ENCODE data around the gene MMP25. TPM values are rescaled to one million over a fixed set of nuclear protein-coding genes. Genes with fewer than 3 reads are reported as not detected.

The MMP25 gene
- total and polyA plus RNA-seq, 10 of the 15 experiments (the other 5 are each of a cell fraction or from before 2014, with no cell fraction given), result 0.03 to 0.36 (median 0.13) TPM; not detected in 1

GRCh38 chr16:3065069-3065741 is 18.8 kb downstream of the MMP25 start, which contains the start of gene IL32 (continued):
- TF ChIP-seq FOS (IDR thresholded peaks at IDR 0.05; ENCODE audit: borderline replicate concordance, extremely low read depth, insufficient read length) (no peak), NR2C1 (IDR thresholded peaks at IDR 0.05) (no peak), RAD51 (IDR thresholded peaks at IDR 0.05) (no peak), TCF12 (IDR thresholded peaks at IDR 0.05; ENCODE audit: low read depth, low read length) (peak; percentile 86), IRF4 (IDR thresholded peaks at IDR 0.05; ENCODE audit: low read depth, low read length) (peak; percentile 47; the same call in 1 of the 2 replicates), NKRF (conservative IDR thresholded peaks at IDR 0.05) (0 out of 2 replicates have a peak, but pooled peaks have one; percentile 27), HDAC6 (IDR thresholded peaks at IDR 0.05; ENCODE audit: unreplicated experiment) (no peak), LARP7 (IDR thresholded peaks at IDR 0.05) (0 out of 2 replicates have a peak, but pooled peaks have one; percentile 32), RB1 (IDR thresholded peaks at IDR 0.05; ENCODE audit: borderline replicate concordance) (no peak), MLLT1 (IDR thresholded peaks at IDR 0.05) (no peak), CHD1 (IDR thresholded peaks at IDR 0.05; ENCODE audit: low read depth, low read length) (no peak), MTA2 (IDR thresholded peaks at IDR 0.05; ENCODE audit: low read depth) (peak; percentile 53; the same call in 1 of the 2 replicates), SUZ12 (IDR thresholded peaks at IDR 0.05; ENCODE audit: unreplicated experiment) (no peak)
